NT2/D1 (cell line): ENCODE measurements around the gene WDR12.
"Not testable (repeated sequence)": the region's sequence is repeated elsewhere in the genome, so short reads cannot be mapped to it uniquely, and the experiment has no call there.

ENCODE experiments used
- DNase-seq: peaks from one replicate; pipeline ENCODE4 v3.0.0-alpha.2; 2011; ENCODE audit warnings: low read depth, low spot score
- H3K27me3 ChIP-seq: 2 replicates; pipeline ENCODE4 v1.6.0; 2011; ENCODE audit warnings: mild to moderate bottlenecking; ENCODE audit not compliant: insufficient read length, insufficient read depth
- H3K36me3 ChIP-seq: 2 replicates; pipeline ENCODE4 v1.6.1; 2011; ENCODE audit warnings: mild to moderate bottlenecking, low read length, mixed read lengths; ENCODE audit not compliant: insufficient read depth, insufficient read length
- H3K4me1 ChIP-seq: 2 replicates; pipeline ENCODE4 v1.5.1; 2011; ENCODE audit not compliant: insufficient read depth, insufficient read length
- H3K4me3 ChIP-seq: 2 replicates; pipeline ENCODE4 v1.5.1; 2011; ENCODE audit warnings: low read depth; ENCODE audit not compliant: insufficient read length
- H3K9ac ChIP-seq: 2 replicates; pipeline ENCODE4 v1.6.0; 2011; ENCODE audit warnings: low read depth; ENCODE audit not compliant: insufficient read length
- H3K9me3 ChIP-seq: 2 replicates; pipeline ENCODE4 v1.5.1; 2011; ENCODE audit warnings: mild to moderate bottlenecking, low read length; ENCODE audit not compliant: insufficient read depth
- SUZ12 ChIP-seq: IDR thresholded peaks from 2 replicates; pipeline ENCODE4 v1.6.1; 2011; ENCODE audit not compliant: insufficient read length, insufficient read depth; ENCODE audit errors: extremely low read depth
- YY1 ChIP-seq: IDR thresholded peaks from 2 replicates; pipeline ENCODE4 v1.6.1; 2011; ENCODE audit not compliant: insufficient read length, insufficient read depth
- ZNF274 ChIP-seq: IDR thresholded peaks from 2 replicates; pipeline ENCODE4 v1.6.1; 2011; ENCODE audit warnings: mild to moderate bottlenecking, low read depth, low read length

The WDR12 gene

DNA sequence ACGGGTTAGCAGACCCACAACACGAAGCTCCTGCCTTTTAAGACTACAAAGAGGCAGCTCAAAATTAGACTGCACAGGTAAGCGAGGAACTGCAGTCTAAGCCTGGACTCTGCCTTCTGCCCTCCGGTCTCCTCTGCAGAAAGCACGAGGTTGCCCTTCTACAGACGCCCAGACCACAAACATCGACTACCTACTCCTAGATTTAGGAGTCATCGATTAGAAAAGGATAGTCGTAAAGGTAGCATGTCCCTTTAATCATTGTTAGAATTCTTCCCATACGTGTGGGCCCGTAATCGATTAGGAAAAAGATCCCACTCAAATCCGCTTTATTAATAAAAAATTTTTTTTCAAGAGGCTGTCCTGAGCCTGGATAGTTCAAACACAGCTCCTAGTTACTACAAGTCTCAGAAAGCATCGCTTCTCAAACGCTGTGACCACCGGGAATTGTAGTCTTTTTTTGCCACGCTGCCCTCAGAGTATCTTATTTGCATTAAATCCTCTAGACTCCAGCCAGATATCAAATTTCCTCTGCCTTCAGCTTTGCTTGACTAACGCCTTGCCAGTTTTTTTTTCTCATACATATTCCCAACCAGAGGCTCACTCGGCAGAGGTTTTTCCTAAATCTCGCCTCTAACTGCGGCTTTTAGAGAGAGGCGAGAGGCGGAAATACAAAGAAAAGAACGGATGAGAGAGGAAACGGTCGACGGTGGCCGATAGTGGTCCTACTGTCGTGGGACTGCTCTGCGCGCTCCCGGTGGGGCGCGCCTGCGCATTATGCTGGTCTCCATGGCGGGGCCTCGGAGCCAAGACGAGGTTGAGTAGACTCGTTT, at the start of gene WDR12, which contains the start of gene CARF:
TSS of gene WDR12 (minus strand) at position 162 of the 830 bp plus-strand sequence. CDS start 197 bp downstream, outside the sequence.
TSS of gene CARF (plus strand) at position 764 of the 830 bp plus-strand sequence. CDS start 29,628 bp downstream, outside the sequence.
- Histone ChIP-seq H3K27me3 (no peaks in the 10 kb centered on the region), H3K9me3 (no peaks in the 10 kb centered on the region), H3K36me3 (peaks cover 9% of the 10 kb centered on the region), H3K4me3 (peak within 1 kb of the TSS; percentile 87), H3K9ac (peak within 1 kb of the TSS; percentile 93), H3K4me1 (no peaks in the 10 kb centered on the region)
- TF ChIP-seq YY1 = peak; percentile 17
- no peak for TF ChIP-seq SUZ12
- TF ChIP-seq ZNF274 = no peak
- peak; percentile 88 for DNase-seq

DNA sequence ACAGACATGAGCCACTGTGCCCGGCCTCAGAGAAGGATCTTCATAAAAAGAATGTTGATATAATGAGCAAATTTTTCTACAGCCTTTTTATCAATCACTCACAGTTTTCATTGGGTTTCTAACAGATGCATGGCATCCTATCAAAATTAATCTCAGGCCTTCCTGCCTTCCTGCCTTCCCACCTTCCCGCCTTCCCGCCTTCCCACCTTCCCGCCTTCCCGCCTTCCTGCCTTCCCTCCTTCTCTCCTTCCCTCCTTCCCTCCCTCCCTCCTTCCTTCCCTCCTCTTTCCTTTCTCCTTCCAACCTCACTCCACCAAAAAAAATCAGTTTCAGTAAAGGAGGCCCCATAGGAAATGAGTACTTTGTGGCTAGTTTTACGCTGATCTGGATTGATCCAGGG, 49.1 kb upstream of the WDR12 start:
- no peak overlapping the region for H3K4me3 ChIP-seq
- H3K36me3 ChIP-seq = no peaks in the 10 kb centered on the region
- H3K9ac ChIP-seq = no peak overlapping the region
- no peaks in the 10 kb centered on the region for H3K27me3 ChIP-seq
- TF ChIP-seq YY1 (no peak), ZNF274 (no peak), SUZ12 (no peak)
- H3K9me3 ChIP-seq = no peaks in the 10 kb centered on the region
- DNase-seq = no peak
- H3K4me1 ChIP-seq = peaks cover 4% of the 10 kb centered on the region

DNA sequence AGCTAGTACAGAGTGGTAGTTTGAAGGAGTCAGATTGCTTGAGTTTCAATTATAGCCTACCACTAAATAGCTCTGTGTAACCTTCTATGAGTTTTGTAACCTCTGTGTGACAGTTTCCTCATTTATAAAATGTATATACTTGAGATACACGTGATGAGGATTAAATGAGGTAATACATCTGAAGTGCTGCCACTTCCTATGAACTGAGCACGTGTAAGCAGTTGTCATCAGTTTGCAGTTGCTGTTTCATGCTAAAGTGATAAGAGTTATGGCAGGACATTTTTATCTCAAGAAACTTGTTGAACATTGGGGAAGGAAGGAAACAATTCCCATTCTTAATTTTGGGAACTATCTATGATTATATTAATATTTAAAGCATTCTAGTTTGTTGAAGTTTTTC, 39.1 kb upstream of the WDR12 start:
- Histone ChIP-seq H3K36me3 (no peaks in the 10 kb centered on the region), H3K27me3 (no peaks in the 10 kb centered on the region), H3K4me1 (no peaks in the 10 kb centered on the region), H3K4me3 (no peak overlapping the region), H3K9ac (no peak overlapping the region), H3K9me3 (0 out of 2 replicates have a peak, but pooled peaks cover 9% of the 10 kb centered on the region)
- TF ChIP-seq ZNF274 = no peak
- TF ChIP-seq SUZ12 = no peak
- no peak for TF ChIP-seq YY1
- no peak for DNase-seq

DNA sequence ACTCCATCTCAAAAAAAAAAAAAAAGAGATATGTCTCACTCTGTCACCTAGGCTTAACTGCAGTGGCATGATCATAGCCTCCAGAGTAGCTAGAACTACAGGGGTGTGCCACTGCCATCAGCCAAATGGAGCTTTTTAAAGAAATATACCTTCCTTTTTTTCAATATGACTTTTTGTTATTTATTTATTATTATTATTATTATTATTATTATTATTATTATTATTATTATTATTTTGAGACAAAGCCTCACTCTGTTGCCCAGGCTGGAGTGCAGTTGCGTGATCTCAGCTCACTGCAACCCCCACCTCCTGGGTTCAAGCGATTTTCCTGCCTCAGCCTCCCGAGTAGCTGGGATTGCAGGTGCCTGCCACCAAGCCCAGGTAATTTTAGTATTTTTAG, 37.9 kb upstream of the WDR12 start:
- not testable (repeated sequence) for H3K4me3 ChIP-seq, H3K36me3 ChIP-seq, H3K9ac ChIP-seq, H3K4me1 ChIP-seq, DNase-seq, H3K27me3 ChIP-seq
- peaks cover 14% of the 10 kb centered on the region; the same call in 1 of the 2 replicates for H3K9me3 ChIP-seq

DNA sequence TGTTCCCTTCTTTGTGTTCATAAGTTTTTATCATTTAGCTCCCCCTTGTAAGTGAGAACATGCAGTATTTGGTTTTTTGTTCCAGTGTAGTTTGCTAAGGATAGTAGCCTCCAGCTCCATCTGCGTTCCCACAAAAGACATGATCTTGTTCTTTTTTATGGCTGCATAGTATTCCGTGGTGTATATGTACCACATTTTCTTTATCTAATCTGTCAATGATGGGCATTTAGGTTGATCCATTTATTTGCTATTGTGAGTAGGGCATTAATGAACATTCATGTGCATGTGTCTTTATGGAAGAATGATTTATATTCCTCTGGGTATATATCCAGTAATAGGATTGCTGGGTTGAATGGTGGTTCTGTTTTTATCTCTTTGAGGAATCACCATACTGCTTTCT, 34.0 kb upstream of the WDR12 start:
- no peaks in the 10 kb centered on the region for H3K4me1 ChIP-seq
- TF ChIP-seq ZNF274 (no peak), SUZ12 (no peak), YY1 (no peak)
- DNase-seq = no peak
- no peak overlapping the region for H3K4me3 ChIP-seq
- H3K9me3 ChIP-seq = peaks cover 14% of the 10 kb centered on the region; the same call in 1 of the 2 replicates
- no peak overlapping the region for H3K9ac ChIP-seq
- H3K27me3 ChIP-seq = no peaks in the 10 kb centered on the region
- H3K36me3 ChIP-seq = no peaks in the 10 kb centered on the region

DNA sequence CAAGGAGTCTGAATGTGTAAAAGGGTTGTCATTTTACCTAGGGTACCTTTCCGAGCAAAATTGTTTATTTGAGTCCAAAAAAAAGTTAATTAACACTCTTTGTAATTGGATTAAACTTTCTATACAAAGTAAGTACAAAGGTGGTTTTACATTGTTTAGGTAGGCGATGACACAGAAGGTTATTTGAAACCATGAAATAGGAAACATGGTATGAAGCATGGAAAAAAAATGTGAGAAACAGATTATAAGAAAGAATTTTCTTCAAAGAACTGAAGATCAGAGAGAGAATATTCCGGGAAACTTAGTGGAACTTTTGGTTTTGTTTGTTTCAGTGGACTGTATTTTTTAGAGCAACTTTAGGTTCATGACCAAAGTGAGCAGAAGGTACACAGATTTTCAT, 33.3 kb upstream of the WDR12 start:
- no peaks in the 10 kb centered on the region for H3K27me3 ChIP-seq
- no peak for DNase-seq
- peaks cover 14% of the 10 kb centered on the region; the same call in 1 of the 2 replicates for H3K9me3 ChIP-seq
- H3K4me1 ChIP-seq = no peaks in the 10 kb centered on the region
- TF ChIP-seq SUZ12 (no peak), YY1 (no peak), ZNF274 (no peak)
- no peak overlapping the region for H3K9ac ChIP-seq
- no peak overlapping the region for H3K4me3 ChIP-seq
- no peaks in the 10 kb centered on the region for H3K36me3 ChIP-seq

DNA sequence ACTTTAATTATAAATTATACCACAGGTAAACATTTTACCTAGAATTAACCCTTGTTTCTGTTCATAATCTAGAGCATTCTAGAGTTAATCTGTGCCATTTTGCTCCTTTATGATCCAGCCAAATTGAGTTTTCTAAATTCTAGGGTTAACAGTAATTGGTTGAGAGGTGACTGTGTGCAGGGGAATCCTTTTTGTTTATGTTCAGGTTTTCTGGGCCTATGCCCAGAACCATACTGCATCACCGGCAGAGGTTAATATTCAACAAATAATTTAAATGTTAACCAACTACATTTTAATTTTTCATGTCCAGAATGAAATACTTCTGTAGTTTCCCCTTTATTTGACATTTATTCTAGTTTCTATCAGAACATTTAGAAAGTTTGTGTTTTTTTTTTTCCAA, 32.9 kb upstream of the WDR12 start:
- Histone ChIP-seq H3K9ac (no peak overlapping the region), H3K27me3 (no peaks in the 10 kb centered on the region), H3K4me3 (no peak overlapping the region), H3K9me3 (peaks cover 14% of the 10 kb centered on the region; the same call in 1 of the 2 replicates), H3K4me1 (no peaks in the 10 kb centered on the region), H3K36me3 (no peaks in the 10 kb centered on the region)
- DNase-seq = no peak
- TF ChIP-seq SUZ12 (no peak), ZNF274 (no peak), YY1 (no peak)
